ENCODE measurements around the gene TBATA.
"Not testable (repeated sequence)": the region's sequence is repeated elsewhere in the genome, so short reads cannot be mapped to it uniquely, and the experiment has no call there.

Gene TBATA

GRCh38 chr10:70779088-70779487 is 6.1 kb downstream of the TBATA start:
- no peak for DNase-seq (ENCODE audit: low spot score)

GRCh38 chr10:70778267-70778924 is 6.8 kb downstream of the TBATA start:
- no peak for DNase-seq (ENCODE audit: low spot score)

GRCh38 chr10:70777063-70777875 is 7.9 kb downstream of the TBATA start:
- no peak for DNase-seq (ENCODE audit: low spot score)

- DNase-seq (ENCODE audit: low spot score), result no peak
These were observed 8.6 kb downstream of the TBATA start for GRCh38 chr10:70776455-70777005.

GRCh38 chr10:70775679-70776454 is 9.3 kb downstream of the TBATA start:
- no peak for DNase-seq (ENCODE audit: low spot score)

GRCh38 chr10:70774810-70775678 is 10.1 kb downstream of the TBATA start:
- DNase-seq (ENCODE audit: low spot score), result no peak

- no peak for DNase-seq (ENCODE audit: low spot score)
These were observed 11.0 kb downstream of the TBATA start for GRCh38 chr10:70773965-70774809.

- no peak for DNase-seq (ENCODE audit: low spot score)
These were observed 11.7 kb downstream of the TBATA start for GRCh38 chr10:70773461-70773860.

GRCh38 chr10:70772627-70773026 is 12.6 kb downstream of the TBATA start:
- DNase-seq (ENCODE audit: low spot score), result no peak

- DNase-seq (ENCODE audit: low spot score), result no peak
These were observed 13.6 kb downstream of the TBATA start for GRCh38 chr10:70771311-70772194.

- not testable (repeated sequence) for DNase-seq (ENCODE audit: low spot score)
These were observed 14.7 kb downstream of the TBATA start for GRCh38 chr10:70770516-70770915.

GRCh38 chr10:70770001-70770400 is 15.2 kb downstream of the TBATA start:
- no peak for DNase-seq (ENCODE audit: low spot score)

- no peak for DNase-seq (ENCODE audit: low spot score)
These were observed 16.1 kb downstream of the TBATA start for GRCh38 chr10:70769121-70769520.

GRCh38 chr10:70768026-70768685 is 17.0 kb downstream of the TBATA start:
- DNase-seq (ENCODE audit: low spot score), result not testable (repeated sequence)

- DNase-seq (ENCODE audit: low spot score), result no peak
These were observed 19.2 kb downstream of the TBATA start for GRCh38 chr10:70765794-70766594.

GRCh38 chr10:70763567-70763966 is 21.6 kb downstream of the TBATA start:
- no peak for DNase-seq (ENCODE audit: low spot score)

- DNase-seq (ENCODE audit: low spot score), result no peak
These were observed 22.6 kb downstream of the TBATA start for GRCh38 chr10:70762441-70763175.
